Mesothelial cell of epicardium (in vitro differentiated cells): ENCODE results near the gene KRT9. TPM values are rescaled to one million over a fixed set of nuclear protein-coding genes. Genes with fewer than 3 reads are reported as not detected.

ENCODE experiments used
- DNase-seq, 2 experiments: peaks; one replicate each; pipeline ENCODE4 v3.0.0; 2021; ENCODE audit warnings: low spot score in 2 of 2; ENCODE audit not compliant: unreplicated experiment in 2 of 2
- H3K27ac Mint-ChIP-seq: 2 replicates; pipeline ENCODE4 v1.8.0; 2021; ENCODE audit warnings: mixed read lengths
- H3K27me3 Mint-ChIP-seq: 2 replicates; pipeline ENCODE4 v1.8.0; 2021; ENCODE audit warnings: low read depth, mixed read lengths
- H3K36me3 Mint-ChIP-seq: 2 replicates; pipeline ENCODE4 v1.8.0; 2021; ENCODE audit warnings: mixed read lengths
- H3K4me1 Mint-ChIP-seq: 2 replicates; pipeline ENCODE4 v1.8.0; 2021; ENCODE audit warnings: mixed read lengths
- H3K4me3 Mint-ChIP-seq: 2 replicates; pipeline ENCODE4 v1.8.0; 2021; ENCODE audit warnings: mild to moderate bottlenecking, moderate library complexity, mixed read lengths
- H3K9me3 Mint-ChIP-seq: 2 replicates; pipeline ENCODE4 v1.8.0; 2021; ENCODE audit warnings: mixed read lengths
- CTCF ChIP-seq: fragments of 200-600 bp; sonication (generic); IDR thresholded peaks from one replicate; pipeline ENCODE4 v1.5.0; 2021; ENCODE audit warnings: antibody characterized with exemption; ENCODE audit not compliant: unreplicated experiment
- total RNA-seq: library from RNA; stranded (reverse); gene quantifications from 3 replicates; pipeline ENCODE4 v1.2.1, GENCODE V29; 2021

Gene KRT9
- total RNA-seq, 1 donor from 2014 or later: not detected

GRCh38 chr17:41549596-41550039, 22.2 kb downstream of the KRT9 start:
- peak in 1 of 2 experiments; percentile 60 for DNase-seq
- Mint-ChIP-seq H3K27me3 (no peaks in the 10 kb centered on the region), H3K9me3 (no peaks in the 10 kb centered on the region), H3K4me1 (peaks cover 68% of the 10 kb centered on the region), H3K27ac (peak overlapping the region; percentile 99), H3K36me3 (no peaks in the 10 kb centered on the region), H3K4me3 (no peak overlapping the region)
- no peak for TF ChIP-seq CTCF

- Mint-ChIP-seq H3K36me3 (no peaks in the 10 kb centered on the region), H3K9me3 (no peaks in the 10 kb centered on the region), H3K27me3 (no peaks in the 10 kb centered on the region), H3K4me3 (peak overlapping the region; percentile 48), H3K27ac (peak overlapping the region; percentile 99), H3K4me1 (peaks cover 66% of the 10 kb centered on the region)
- DNase-seq: peak; percentile 78 to 89
- TF ChIP-seq CTCF: peak; percentile 85
These were observed 22.8 kb downstream of the KRT9 start for GRCh38 chr17:41548844-41549595.

DNA sequence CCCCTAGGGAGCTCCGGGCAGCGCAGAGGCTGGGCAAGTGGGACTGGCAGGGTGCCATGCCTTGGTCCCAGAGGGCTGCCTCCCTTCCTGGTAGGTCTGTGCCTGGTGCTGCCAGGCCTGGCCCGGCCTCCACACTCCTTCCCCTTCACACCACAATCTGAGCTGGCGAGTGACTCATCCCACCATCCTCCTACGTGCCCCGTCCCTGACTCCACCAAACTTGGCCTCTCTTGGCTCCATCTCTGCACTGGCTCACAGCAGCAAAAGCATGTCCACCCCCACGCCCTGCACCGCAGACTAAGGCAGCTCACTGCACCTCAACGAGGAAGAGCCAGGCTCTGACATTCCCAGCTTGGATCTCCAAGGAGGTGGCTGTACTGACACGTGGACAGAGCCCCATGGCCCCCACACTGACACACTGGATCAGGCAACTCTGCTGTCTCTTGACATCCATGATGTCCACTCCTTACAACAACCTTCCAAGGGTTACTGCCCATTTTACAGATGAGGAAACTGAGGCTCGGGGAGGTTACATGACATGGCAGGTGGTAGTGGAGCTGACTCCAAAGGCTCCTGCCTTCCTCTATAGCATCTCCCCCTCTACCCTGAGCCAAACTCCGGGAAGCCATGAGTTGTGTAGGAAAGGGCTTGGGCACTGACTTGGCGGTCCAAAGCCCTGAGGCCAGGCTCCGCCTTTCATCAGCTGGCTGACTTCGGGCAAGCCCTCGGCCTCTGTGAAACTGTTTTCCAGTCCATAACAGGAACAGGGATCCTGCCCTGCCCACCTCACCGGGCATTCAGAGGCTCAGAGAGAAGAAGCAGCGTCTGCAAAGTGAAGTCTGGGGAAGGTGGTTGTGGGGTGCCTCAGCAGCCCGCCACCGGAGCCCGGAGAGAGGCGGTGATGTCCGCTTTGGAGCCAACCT, 23.7 kb downstream of the KRT9 start:
- no peaks in the 10 kb centered on the region for H3K27me3 Mint-ChIP-seq
- peaks cover 64% of the 10 kb centered on the region for H3K4me1 Mint-ChIP-seq
- no peaks in the 10 kb centered on the region for H3K9me3 Mint-ChIP-seq
- no peak for TF ChIP-seq CTCF
- DNase-seq: no peak
- peak overlapping the region; percentile 99 for H3K27ac Mint-ChIP-seq
- H3K36me3 Mint-ChIP-seq: no peaks in the 10 kb centered on the region
- no peak overlapping the region for H3K4me3 Mint-ChIP-seq

DNA sequence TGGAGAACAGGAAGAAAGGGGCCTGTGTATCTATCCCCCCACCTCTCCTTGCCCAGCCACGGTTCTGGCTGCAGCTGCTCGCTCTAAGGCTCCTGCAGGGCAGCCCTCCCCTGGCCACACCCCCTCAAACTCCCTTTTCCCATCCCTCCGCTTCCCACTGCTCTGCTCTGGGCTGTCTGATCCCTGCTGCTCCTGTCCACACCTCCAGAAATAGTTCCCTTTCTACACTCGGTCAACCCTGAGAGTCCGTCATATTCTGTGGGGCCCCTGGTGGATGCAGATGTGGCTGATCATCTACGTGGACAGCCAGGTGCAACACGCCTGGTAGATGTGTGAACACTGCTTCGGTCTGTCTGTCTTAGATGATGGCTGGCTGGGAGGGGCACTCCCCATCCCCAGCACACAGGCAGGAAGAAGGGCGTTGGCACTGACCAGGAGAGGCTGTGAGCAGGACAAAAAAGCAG, 24.4 kb downstream of the KRT9 start:
- H3K27me3 Mint-ChIP-seq: no peaks in the 10 kb centered on the region
- no peaks in the 10 kb centered on the region for H3K9me3 Mint-ChIP-seq
- no peak for TF ChIP-seq CTCF
- H3K27ac Mint-ChIP-seq: peak overlapping the region; percentile 99
- peaks cover 58% of the 10 kb centered on the region for H3K4me1 Mint-ChIP-seq
- no peaks in the 10 kb centered on the region for H3K36me3 Mint-ChIP-seq
- DNase-seq: no peak
- no peak overlapping the region for H3K4me3 Mint-ChIP-seq

DNA sequence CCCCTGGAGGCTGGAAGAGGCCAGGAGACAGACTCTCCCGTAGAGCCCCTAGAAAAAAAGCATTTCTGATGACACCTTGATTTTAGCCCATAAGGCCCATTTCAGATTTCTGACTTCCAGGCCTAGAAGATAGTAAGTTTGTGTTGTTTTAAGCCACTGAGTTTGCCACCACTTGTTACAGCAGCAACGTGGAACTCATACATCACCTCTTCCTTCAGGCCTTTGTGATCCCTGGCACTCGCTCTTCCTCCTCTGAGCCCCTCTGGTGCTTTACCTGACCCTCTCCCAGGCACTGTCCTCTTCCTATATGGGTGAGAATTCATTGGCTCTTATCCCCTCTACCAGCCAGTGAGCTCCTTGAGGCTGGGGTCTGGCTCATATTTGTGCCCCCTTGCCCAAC, 25.0 kb downstream of the KRT9 start:
- Mint-ChIP-seq H3K27ac (peak overlapping the region; percentile 99), H3K4me3 (no peak overlapping the region), H3K4me1 (peaks cover 55% of the 10 kb centered on the region)

More for the DNA sequence above, 25.0 kb downstream of the KRT9 start:
- TF ChIP-seq CTCF: no peak
- Mint-ChIP-seq H3K36me3 (no peaks in the 10 kb centered on the region), H3K27me3 (no peaks in the 10 kb centered on the region), H3K9me3 (no peaks in the 10 kb centered on the region)
- DNase-seq: no peak
